BLaER1 (cell line): ENCODE measurements around the gene PRKG1.
A peak's percentile ranks its signal among the peaks of the same experiment; 100 is the strongest.
"Not testable (repeated sequence)": the region's sequence is repeated elsewhere in the genome, so short reads cannot be mapped to it uniquely, and the experiment has no call there.

Source experiments
- H3K27ac ChIP-seq: shearing (Covaris generic); formaldehyde crosslinking; 2 replicates; pipeline ENCODE4 v1.8.1; 2022
- H3K27me3 ChIP-seq: shearing (Covaris generic); formaldehyde crosslinking; 2 replicates; pipeline ENCODE4 v1.8.1; 2022
- H3K36me3 ChIP-seq: shearing (Covaris generic); formaldehyde crosslinking; 2 replicates; pipeline ENCODE4 v1.8.1; 2022
- H3K4me1 ChIP-seq: shearing (Covaris generic); formaldehyde crosslinking; 2 replicates; pipeline ENCODE4 v1.8.1; 2022
- H3K4me2 ChIP-seq: shearing (Covaris generic); formaldehyde crosslinking; 2 replicates; pipeline ENCODE4 v1.8.1; 2022
- H3K4me3 ChIP-seq: shearing (Covaris generic); formaldehyde crosslinking; 2 replicates; pipeline ENCODE4 v1.8.1; 2022
- H3K9ac ChIP-seq: shearing (Covaris generic); formaldehyde crosslinking; 2 replicates; pipeline ENCODE4 v1.8.1; 2022
- H3K9me3 ChIP-seq: shearing (Covaris generic); formaldehyde crosslinking; 2 replicates; pipeline ENCODE4 v1.8.1; 2022
- H4K20me1 ChIP-seq: shearing (Covaris generic); formaldehyde crosslinking; 2 replicates; pipeline ENCODE4 v1.8.1; 2022
- Cebpa-rat ChIP-seq: shearing (Covaris generic); IDR thresholded peaks from 2 replicates; pipeline ENCODE4 v1.8.1; 2022

Gene PRKG1

GRCh38 chr10:51547941-51548340 is 473.7 kb downstream of the PRKG1 start:
- Histone ChIP-seq H3K4me3 (no peak overlapping the region), H3K27ac (no peak overlapping the region), H3K27me3 (no peaks in the 10 kb centered on the region), H4K20me1 (no peaks in the 10 kb centered on the region), H3K9me3 (no peaks in the 10 kb centered on the region), H3K4me2 (no peak overlapping the region), H3K4me1 (no peaks in the 10 kb centered on the region), H3K9ac (no peak overlapping the region), H3K36me3 (no peaks in the 10 kb centered on the region)
- no peak for TF ChIP-seq Cebpa-rat

- Histone ChIP-seq H3K4me3 (no peak overlapping the region), H3K27me3 (no peaks in the 10 kb centered on the region), H3K36me3 (no peaks in the 10 kb centered on the region), H3K9me3 (no peaks in the 10 kb centered on the region), H3K9ac (no peak overlapping the region), H3K27ac (no peak overlapping the region), H4K20me1 (no peaks in the 10 kb centered on the region), H3K4me2 (no peak overlapping the region), H3K4me1 (no peaks in the 10 kb centered on the region)
- no peak for TF ChIP-seq Cebpa-rat
Measured at GRCh38 chr10:51552879-51553278, 478.6 kb downstream of the PRKG1 start.

- Histone ChIP-seq H4K20me1 (no peaks in the 10 kb centered on the region; the same call in 1 of the 2 replicates), H3K4me3 (no peak overlapping the region), H3K4me2 (no peak overlapping the region), H3K27ac (no peak overlapping the region), H3K4me1 (peaks cover 9% of the 10 kb centered on the region), H3K27me3 (no peaks in the 10 kb centered on the region), H3K9me3 (no peaks in the 10 kb centered on the region), H3K9ac (no peak overlapping the region), H3K36me3 (no peaks in the 10 kb centered on the region)
- TF ChIP-seq Cebpa-rat: no peak
Measured at GRCh38 chr10:51564896-51565510, 490.7 kb downstream of the PRKG1 start.

GRCh38 chr10:51567271-51567670 is 493.0 kb downstream of the PRKG1 start:
- Histone ChIP-seq H3K4me2 (peak overlapping the region; percentile 54), H4K20me1 (no peaks in the 10 kb centered on the region; the same call in 1 of the 2 replicates), H3K36me3 (no peaks in the 10 kb centered on the region), H3K27ac (no peak overlapping the region), H3K4me3 (no peak overlapping the region), H3K4me1 (peaks cover 9% of the 10 kb centered on the region), H3K9me3 (no peaks in the 10 kb centered on the region), H3K27me3 (no peaks in the 10 kb centered on the region), H3K9ac (no peak overlapping the region)
- no peak for TF ChIP-seq Cebpa-rat

GRCh38 chr10:51569467-51569866 is 495.2 kb downstream of the PRKG1 start:
- Histone ChIP-seq H3K27ac (no peak overlapping the region), H3K4me1 (peaks cover 9% of the 10 kb centered on the region), H4K20me1 (no peaks in the 10 kb centered on the region; the same call in 1 of the 2 replicates), H3K36me3 (no peaks in the 10 kb centered on the region), H3K9me3 (no peaks in the 10 kb centered on the region), H3K4me2 (no peak overlapping the region), H3K9ac (no peak overlapping the region), H3K27me3 (no peaks in the 10 kb centered on the region), H3K4me3 (no peak overlapping the region)
- no peak for TF ChIP-seq Cebpa-rat

- Histone ChIP-seq H3K27ac (no peak overlapping the region), H3K9ac (no peak overlapping the region), H3K36me3 (no peaks in the 10 kb centered on the region), H3K27me3 (no peaks in the 10 kb centered on the region), H3K4me2 (no peak overlapping the region), H3K4me3 (no peak overlapping the region), H3K4me1 (no peaks in the 10 kb centered on the region), H4K20me1 (no peaks in the 10 kb centered on the region), H3K9me3 (no peaks in the 10 kb centered on the region)
- no peak for TF ChIP-seq Cebpa-rat
Measured at GRCh38 chr10:51574248-51575048, 500.2 kb downstream of the PRKG1 start.

GRCh38 chr10:51581196-51581595 is 506.9 kb downstream of the PRKG1 start:
- not testable (repeated sequence) for H3K4me2 ChIP-seq, H3K27ac ChIP-seq, H3K27me3 ChIP-seq, H3K4me1 ChIP-seq, H3K9ac ChIP-seq, H3K4me3 ChIP-seq, H4K20me1 ChIP-seq, H3K36me3 ChIP-seq
- H3K9me3 ChIP-seq: peaks cover 12% of the 10 kb centered on the region

- TF ChIP-seq Cebpa-rat: no peak
- peaks cover 12% of the 10 kb centered on the region for H3K9me3 ChIP-seq
- H3K4me1 ChIP-seq: no peaks in the 10 kb centered on the region
- H3K27ac ChIP-seq: no peak overlapping the region
- H3K4me2 ChIP-seq: no peak overlapping the region
- H3K27me3 ChIP-seq: no peaks in the 10 kb centered on the region
- H3K36me3 ChIP-seq: no peaks in the 10 kb centered on the region
- H4K20me1 ChIP-seq: no peaks in the 10 kb centered on the region
- H3K9ac ChIP-seq: no peak overlapping the region
- no peak overlapping the region for H3K4me3 ChIP-seq
Measured at GRCh38 chr10:51583976-51584375, 509.7 kb downstream of the PRKG1 start.

- no peak overlapping the region for H3K9ac ChIP-seq
- H3K27me3 ChIP-seq: no peaks in the 10 kb centered on the region
- no peaks in the 10 kb centered on the region for H3K4me1 ChIP-seq
- H3K4me3 ChIP-seq: no peak overlapping the region
- H3K4me2 ChIP-seq: no peak overlapping the region
- no peak overlapping the region for H3K27ac ChIP-seq
- H4K20me1 ChIP-seq: no peaks in the 10 kb centered on the region
- H3K9me3 ChIP-seq: peaks cover 9% of the 10 kb centered on the region
- TF ChIP-seq Cebpa-rat: no peak
- H3K36me3 ChIP-seq: no peaks in the 10 kb centered on the region
Measured at GRCh38 chr10:51585742-51586141, 511.5 kb downstream of the PRKG1 start.

- H4K20me1 ChIP-seq: no peaks in the 10 kb centered on the region
- H3K4me3 ChIP-seq: no peak overlapping the region
- no peak overlapping the region for H3K27ac ChIP-seq
- no peak overlapping the region for H3K4me2 ChIP-seq
- H3K36me3 ChIP-seq: no peaks in the 10 kb centered on the region
- H3K9me3 ChIP-seq: no peaks in the 10 kb centered on the region
- no peaks in the 10 kb centered on the region for H3K27me3 ChIP-seq
- no peak overlapping the region for H3K9ac ChIP-seq
- no peaks in the 10 kb centered on the region for H3K4me1 ChIP-seq
- no peak for TF ChIP-seq Cebpa-rat
Measured at GRCh38 chr10:51588984-51589383, 514.7 kb downstream of the PRKG1 start.
